ENCODE results near the gene MRPS18B. TPM values are rescaled to one million over a fixed set of nuclear protein-coding genes. Genes with fewer than 3 reads are reported as not detected.

Gene MRPS18B
- total and polyA plus RNA-seq, 2 of the 4 experiments (the other 2 are of a cell fraction), result 51.2 to 82.3 TPM

DNA sequence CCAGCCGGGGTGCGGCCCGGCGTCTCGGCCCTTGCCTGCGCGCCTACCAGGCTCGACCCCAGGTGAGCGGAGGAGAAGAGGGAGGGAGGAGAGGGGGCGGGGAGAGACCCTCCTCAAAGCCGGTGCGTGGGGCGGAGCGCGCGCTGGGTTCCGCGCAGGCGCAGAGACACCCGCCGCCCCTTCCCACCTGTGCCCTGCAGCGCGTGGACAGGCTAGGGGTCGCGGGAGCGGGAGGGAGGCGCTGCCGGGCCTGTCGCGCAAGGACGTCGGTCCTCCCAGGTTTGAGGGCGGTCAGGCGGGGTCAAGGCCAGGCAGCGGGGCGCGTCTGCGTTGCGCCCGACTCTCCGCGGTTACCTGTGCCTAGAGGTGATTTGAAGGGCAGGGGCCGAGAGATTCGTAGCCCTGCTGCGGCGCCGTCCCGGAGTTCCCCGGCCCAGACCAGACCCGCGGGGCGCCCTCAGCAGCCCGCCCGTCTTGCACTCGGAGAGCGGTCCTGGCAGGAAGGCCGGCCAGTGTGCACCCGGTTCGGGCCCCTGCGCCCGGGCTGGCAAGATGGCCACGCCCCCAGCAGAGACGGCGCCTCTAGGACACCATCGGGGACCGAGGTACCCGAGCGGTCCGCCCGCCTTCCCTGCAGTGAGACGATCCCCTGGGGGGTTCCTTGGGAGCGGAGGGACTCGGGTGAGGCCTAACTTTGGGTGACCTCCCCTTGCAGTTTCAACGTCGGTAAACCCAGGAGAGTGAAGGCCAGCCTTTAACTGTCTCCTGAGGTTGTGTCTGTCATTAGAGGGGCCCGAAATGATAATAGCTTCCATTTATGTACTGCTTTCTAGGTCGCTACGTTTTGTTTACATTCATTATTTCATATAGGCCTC lies 29.8 kb downstream of the MRPS18B start:
- dilution Hi-C loops (cut with HindIII; ENCODE audit: low sequenced_read_pairs, unreplicated experiment) (no loop called here), intact Hi-C loops (cut with micrococcal nuclease) (no loop called here), in situ Hi-C loops (cut with MboI; ENCODE audit: low sequenced_read_pairs) (no loop called here)
- Histone ChIP-seq H3K4ac (ENCODE audit: low read depth, low read length) (peak overlapping the region; percentile 34), H2AK9ac (replicated peaks; ENCODE audit: low read depth, low read length, poor library complexity) (peak overlapping the region; percentile 95), H3K9ac (ENCODE audit: low read depth, low read length) (peak overlapping the region; percentile 85), H4K5ac (ENCODE audit: low read depth, low read length) (peak overlapping the region; percentile 75), H2BK5ac (ENCODE audit: low read depth, low read length, poor library complexity, severe bottlenecking) (peak overlapping the region; percentile 79), H4K8ac (ENCODE audit: low read depth in 2 of 2, low read length in 2 of 2) (peak overlapping the region; percentile 53 to 81; a peak in 3 of 4 replicates), H2BK15ac (ENCODE audit: low read depth, low read length) (no peak overlapping the region; the same call in 2 of the 3 replicates), H2BK20ac (ENCODE audit: low read depth, low read length) (no peak overlapping the region), H3K9me3 (ENCODE audit: control insufficient read depth, insufficient read depth, low read length) (no peaks in the 10 kb centered on the region), H4K91ac (ENCODE audit: insufficient read depth, low read depth, low read length) (peak overlapping the region; percentile 68; the same call in 1 of the 2 replicates), H3K4me1 (ENCODE audit: control insufficient read depth, insufficient read depth, low read length) (no peaks in the 10 kb centered on the region), H2AFZ (replicated peaks; ENCODE audit: low read length, poor library complexity) (peak overlapping the region; percentile 99), H4K20me1 (ENCODE audit: insufficient read depth, low read length) (peaks cover 4% of the 10 kb centered on the region; the same call in 1 of the 2 replicates), H3K56ac (ENCODE audit: extremely low read depth, insufficient read depth, low read length) (peak overlapping the region; percentile 60), H3K4me3 (ENCODE audit: insufficient read depth, low read depth, low read length) (peak overlapping the region; percentile 93), H3K27me3 (ENCODE audit: control insufficient read depth, insufficient read depth, low read length) (no peaks in the 10 kb centered on the region), H3K36me3 (ENCODE audit: control insufficient read depth, insufficient read depth, low read length) (peaks cover 34% of the 10 kb centered on the region), H2AK5ac (ENCODE audit: low read depth, low read length) (peak overlapping the region; percentile 45), H3K23ac (ENCODE audit: low read depth, low read length) (peak overlapping the region; percentile 61), H3K4me2 (ENCODE audit: low read depth, low read length) (peak overlapping the region; percentile 93), H3K18ac (ENCODE audit: low read depth, low read length) (peak overlapping the region; percentile 1; the same call in 1 of the 2 replicates), H2BK120ac (ENCODE audit: low read depth, low read length) (no peak overlapping the region), H3K27ac (ENCODE audit: insufficient read depth, low read length) (peak overlapping the region; percentile 86), H3K9me1 (ENCODE audit: insufficient read depth, low read length) (no peaks in the 10 kb centered on the region; the same call in 1 of the 2 replicates), H3K79me1 (ENCODE audit: low read depth in 1 of 2, low read length in 2 of 2) (peaks cover 9 to 40% of the 10 kb centered on the region in 2 experiments), H3K14ac (replicated peaks; ENCODE audit: low read depth, low read length) (peak overlapping the region; percentile 49)
- DNase-seq (peak; percentile 26), ATAC-seq (ENCODE audit: low read depth) (peak; percentile 79)
- TF ChIP-seq CHD1 (IDR thresholded peaks at IDR 0.05; ENCODE audit: low read depth, low read length) (no peak), MAZ (IDR thresholded peaks at IDR 0.05; ENCODE audit: borderline replicate concordance, low read depth, low read length) (no peak)
- no TSS peak for BruUV-seq (replicated peaks)
- CTCF ChIA-PET, result interaction anchor here (0.7 kb wide), 1 partner anchor 28 kb away, joined by 3 read pairs; no protein-coding TSS in a partner anchor
- 0% methylated on average over 21 of the region's 78 CpGs; no CpG with 5 or more reads in 1 of the 2 experiments for WGBS, 2 experiments (ENCODE audit: extremely low coverage in 2 of 2, insufficient read length in 1 of 2)
- POLR2A ChIA-PET (ENCODE audit: unreplicated experiment), result no interaction called here

All from IMR-90 (cell line).